ENCODE results near the gene RPS28. TPM values are rescaled to one million over a fixed set of nuclear protein-coding genes. Genes with fewer than 3 reads are reported as not detected.
"Not testable (repeated sequence)": the region's sequence is repeated elsewhere in the genome, so short reads cannot be mapped to it uniquely, and the experiment has no call there.

Gene RPS28
- polyA plus RNA-seq, 4 donors = 334 to 594 (median 374) TPM

DNA sequence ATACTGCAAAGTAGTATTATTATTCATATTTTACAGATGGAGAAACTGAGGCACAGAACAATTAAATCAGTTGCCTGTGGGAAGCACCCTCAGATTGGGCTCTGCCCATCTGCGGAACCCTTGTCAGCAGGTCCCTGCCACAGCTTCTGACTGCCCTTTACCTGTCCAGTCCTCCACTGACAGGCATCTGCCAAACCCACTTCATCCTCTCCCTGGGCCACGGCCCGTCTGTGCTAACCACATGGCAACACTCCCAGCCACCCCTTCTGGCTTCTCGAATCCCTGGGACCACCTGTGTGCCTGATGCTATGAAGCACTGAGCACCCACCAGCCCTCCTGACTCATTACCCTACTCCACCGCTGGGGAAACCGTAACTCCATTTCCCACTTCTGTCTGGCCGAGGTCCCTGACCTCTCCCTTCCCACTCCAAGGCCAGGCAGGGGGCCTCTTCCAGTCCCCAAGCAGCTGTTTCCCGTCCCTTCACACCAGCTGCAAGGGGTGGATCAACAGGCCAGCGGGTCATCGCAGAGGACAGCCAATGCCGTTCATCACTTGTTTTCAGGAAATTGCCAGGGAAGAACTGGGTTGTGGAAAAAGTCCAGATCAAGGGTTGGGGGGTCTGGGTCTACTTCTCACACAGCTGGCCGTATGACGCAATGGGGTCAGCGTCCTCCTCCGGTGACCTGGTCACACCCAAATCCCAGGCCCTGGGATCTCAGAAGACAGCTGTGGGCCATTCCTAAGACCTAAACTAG lies 19.2 kb downstream of the RPS28 start:
- no peak for DNase-seq (ENCODE audit: low read depth in 4 of 4, low spot score in 3 of 4)

DNA sequence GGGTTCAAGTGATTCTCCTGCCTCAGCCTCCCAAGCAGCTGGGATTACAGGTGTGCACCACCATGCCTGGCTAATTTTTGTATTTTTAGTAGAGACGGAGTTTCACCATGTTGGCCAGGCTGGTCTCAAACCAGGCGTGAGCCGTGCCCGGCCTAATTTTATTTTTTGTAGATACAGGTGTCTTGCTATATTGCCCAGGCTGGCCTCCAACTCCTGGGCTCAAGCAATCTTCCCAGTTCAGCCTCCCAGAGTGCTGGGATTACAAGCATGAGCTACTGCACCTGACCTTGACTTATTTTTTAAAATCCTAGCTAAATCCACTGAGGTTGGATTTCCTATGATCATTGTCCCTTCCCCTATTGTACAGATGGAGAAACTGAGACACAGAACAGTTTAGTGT lies 20.2 kb downstream of the RPS28 start:
- not testable (repeated sequence) for DNase-seq (ENCODE audit: low read depth in 4 of 4, low spot score in 3 of 4)

DNA sequence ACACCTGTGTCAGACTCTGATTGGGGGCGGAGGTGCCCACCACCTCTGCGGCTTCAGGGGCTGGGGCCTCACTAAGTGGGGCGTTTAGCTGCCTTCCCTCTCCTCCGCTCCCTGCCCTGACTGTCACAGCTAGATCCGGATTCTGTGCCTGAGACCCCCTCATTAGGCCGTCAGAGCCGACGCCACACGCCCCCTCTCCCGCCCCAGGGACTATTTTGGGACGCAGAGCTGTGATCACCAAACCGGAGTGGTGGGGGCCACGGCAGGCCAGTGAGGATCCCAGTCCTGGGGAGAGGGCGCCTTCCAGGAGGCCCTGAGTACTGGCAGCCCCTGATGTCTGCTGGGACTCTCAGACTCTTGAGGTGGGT lies 21.0 kb downstream of the RPS28 start:
- DNase-seq (ENCODE audit: low read depth in 4 of 4, low spot score in 3 of 4) = no peak

DNA sequence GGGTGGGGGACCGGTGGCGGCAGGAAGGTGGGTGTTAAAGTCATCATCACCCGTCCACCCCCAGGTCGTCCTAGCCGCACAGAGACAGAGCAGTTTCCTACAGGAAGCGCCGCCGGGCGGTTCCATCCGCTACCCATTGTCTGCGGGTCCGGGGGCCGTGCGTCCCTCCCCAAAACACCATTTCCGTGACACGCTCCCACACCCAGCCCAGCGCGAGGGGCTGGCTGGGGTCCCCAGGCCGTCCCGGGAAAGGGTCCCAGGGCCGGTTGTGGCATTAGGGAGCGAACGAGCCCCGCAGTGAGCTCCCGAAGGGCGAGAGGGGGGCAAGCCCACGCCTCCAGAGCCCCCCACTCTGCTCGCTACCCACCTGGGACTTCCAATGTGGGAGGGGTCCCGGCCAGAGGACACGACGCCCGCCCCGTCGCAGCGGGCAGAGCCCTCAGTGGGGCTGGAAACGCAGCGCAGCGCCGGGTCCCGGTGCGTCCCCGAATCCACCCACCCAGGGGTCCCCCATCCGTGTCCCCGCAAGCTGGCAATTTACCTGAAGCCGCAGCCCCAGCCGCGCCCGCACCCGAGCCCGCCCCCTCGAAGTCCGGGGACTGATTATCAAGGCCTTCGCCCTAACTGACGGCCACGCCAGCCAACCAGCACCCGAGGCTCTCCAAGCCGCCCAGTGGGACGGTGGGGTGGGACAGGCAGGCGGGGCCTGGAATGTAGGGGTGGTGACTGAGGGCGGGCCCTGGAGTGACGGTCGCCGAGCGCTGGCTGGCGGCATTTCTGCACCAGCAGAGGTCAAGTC lies 21.6 kb downstream of the RPS28 start, which contains the start of gene KANK3:
Gene KANK3 (minus strand): TSS at position 579 of the 799 bp plus-strand sequence. CDS start 5,434 bp downstream, outside the sequence.
- peak in 3 of 4 donors; percentile 81 to 89 (median 81) for DNase-seq (ENCODE audit: low read depth in 4 of 4, low spot score in 3 of 4)

DNA sequence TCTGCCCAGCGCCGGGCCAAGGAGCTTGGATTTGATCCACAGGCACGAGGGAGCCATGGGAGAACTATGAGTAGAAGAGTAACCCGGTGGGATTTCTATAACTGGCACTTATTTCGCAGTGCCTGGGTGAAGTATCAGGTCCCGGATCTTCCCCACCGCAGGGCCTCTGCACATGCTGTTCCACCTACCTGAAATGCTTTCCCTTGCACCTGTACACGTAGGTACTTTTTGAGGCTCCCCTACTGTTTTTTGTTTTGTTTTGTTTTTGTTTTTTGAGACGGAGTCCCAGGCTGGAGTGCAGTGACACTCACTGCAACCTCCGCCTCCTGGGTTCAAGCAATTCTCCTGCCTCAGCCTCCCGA lies 22.2 kb downstream of the RPS28 start:
- DNase-seq (ENCODE audit: low read depth in 4 of 4, low spot score in 3 of 4) = no peak

GRCh38 chr19:8349629-8350372 lies 28.5 kb downstream of the RPS28 start:
- DNase-seq (ENCODE audit: low read depth in 4 of 4, low spot score in 3 of 4) = not testable (repeated sequence)

GRCh38 chr19:8352134-8352827 lies 31.0 kb downstream of the RPS28 start:
- peak in 1 of 4 donors; percentile 36 for DNase-seq (ENCODE audit: low read depth in 4 of 4, low spot score in 3 of 4)

GRCh38 chr19:8352845-8353244 lies 31.5 kb downstream of the RPS28 start:
- not testable (repeated sequence) for DNase-seq (ENCODE audit: low read depth in 4 of 4, low spot score in 3 of 4)

- no peak for DNase-seq (ENCODE audit: low read depth in 4 of 4, low spot score in 3 of 4)
These were observed 34.5 kb downstream of the RPS28 start for GRCh38 chr19:8355631-8356402.

GRCh38 chr19:8357007-8357521 lies 35.8 kb downstream of the RPS28 start:
- DNase-seq (ENCODE audit: low read depth in 4 of 4, low spot score in 3 of 4) = no peak

DNA sequence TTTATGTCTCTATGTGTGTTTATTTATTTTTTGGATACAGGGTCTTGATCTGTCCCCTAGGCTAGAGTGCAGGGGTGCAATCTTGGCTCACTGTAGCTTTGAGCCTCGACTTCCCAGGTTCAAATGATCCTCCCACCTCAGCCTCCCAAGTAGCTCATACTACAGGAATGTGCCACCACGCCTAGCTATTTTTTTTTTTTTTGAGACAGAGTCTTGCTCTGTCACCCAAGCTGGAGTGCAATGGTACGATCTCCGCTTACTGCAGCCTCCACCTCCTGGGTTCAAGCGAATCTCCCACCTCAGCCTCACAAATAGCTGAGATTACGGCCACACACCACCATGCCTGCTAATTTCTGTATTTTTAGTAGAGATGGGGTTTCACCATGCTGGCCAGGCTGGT lies 37.7 kb downstream of the RPS28 start:
- DNase-seq (ENCODE audit: low read depth in 4 of 4, low spot score in 3 of 4) = no peak

DNA sequence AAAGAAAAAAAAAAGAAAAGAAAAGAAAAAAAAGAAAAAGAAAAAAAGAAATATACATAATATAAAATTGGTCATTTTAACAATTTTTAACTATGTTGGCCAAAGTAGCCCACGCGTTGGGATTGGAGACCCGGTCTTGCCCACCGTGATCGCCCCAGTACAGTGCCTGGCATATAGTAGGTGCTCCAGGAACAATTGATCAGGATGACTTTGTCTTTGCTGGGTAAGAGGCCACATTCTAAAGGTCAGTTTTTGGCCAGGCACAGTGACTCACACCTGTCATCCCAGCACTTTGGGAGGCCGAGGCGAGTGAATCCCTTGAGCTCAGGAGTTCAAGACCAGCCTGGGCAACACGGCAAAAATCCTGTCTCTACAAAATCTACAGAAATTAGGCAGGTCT lies 38.9 kb downstream of the RPS28 start:
- no peak for DNase-seq (ENCODE audit: low read depth in 4 of 4, low spot score in 3 of 4)

DNA sequence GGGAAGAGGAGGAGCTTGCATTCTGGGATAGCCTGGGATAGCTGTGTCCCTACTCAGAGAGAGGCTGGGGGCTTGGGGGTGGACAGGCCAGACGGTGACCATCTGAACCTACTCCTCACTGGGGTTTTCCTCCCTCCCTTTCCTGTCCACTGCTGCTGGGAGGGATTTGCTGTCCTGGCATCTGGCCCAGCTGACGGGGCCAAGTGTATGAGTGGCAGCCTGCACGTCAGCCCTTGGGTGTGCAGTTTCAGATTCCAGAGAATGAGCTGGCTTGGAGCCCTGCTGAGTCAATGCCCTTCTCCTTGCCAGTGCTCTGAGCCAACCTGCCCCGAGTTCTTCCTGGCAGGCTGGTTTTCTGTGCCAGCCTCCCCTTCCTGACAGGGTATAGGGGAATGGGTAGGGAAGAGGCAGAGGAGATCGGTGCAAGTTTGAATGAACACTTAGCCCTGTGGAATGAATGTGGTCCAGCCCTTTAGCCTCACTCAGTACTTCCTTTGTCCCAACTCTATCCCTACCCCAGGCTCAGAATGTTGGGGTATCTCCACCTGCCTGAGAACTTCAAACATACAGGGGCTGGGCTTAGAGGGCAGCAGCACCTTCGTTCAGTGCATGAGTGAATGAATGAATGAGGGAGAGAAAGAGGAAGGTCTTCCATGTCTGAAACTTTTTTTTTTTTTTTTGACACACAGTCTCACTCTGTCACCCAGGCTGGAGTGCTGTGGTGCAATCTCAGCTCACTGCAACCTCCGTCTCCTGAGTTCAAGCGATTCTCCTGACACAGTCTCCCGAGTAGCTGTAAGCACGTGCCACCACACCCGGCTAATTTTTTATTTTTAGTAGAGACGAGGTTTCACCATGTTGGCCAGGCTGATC lies 40.9 kb downstream of the RPS28 start:
- peak in 1 of 4 donors; percentile 72 for DNase-seq (ENCODE audit: low read depth in 4 of 4, low spot score in 3 of 4)

- DNase-seq (ENCODE audit: low read depth in 4 of 4, low spot score in 3 of 4) = no peak
These were observed 42.8 kb downstream of the RPS28 start, which contains the start of gene ANGPTL4 for GRCh38 chr19:8363803-8364771. ANGPTL4 (plus strand) TSS chr19:8364155; CDS start chr19:8364322, 167 bp downstream.

GRCh38 chr19:8366121-8366581 lies 44.9 kb downstream of the RPS28 start:
- DNase-seq (ENCODE audit: low read depth in 4 of 4, low spot score in 3 of 4) = no peak

DNA sequence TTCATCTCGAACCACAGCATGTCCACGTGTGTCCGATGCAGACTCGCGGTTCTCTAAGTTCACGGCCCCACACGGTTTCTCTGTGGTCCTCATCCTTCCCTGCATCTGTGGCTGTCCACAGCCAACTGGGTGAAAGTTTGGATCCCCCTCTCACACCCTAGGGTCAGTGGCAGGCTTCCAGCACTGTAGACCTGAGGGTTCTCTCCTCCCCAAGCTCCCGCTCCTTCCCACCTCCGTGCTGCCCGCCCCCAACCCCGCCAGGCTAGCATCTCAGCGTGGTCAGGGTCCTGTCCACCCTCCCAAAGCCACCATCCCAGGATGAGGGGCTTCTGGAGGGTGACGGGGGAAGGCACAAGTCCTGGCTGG lies 45.6 kb downstream of the RPS28 start:
- DNase-seq (ENCODE audit: low read depth in 4 of 4, low spot score in 3 of 4) = no peak

- peak in 3 of 4 donors; percentile 78 to 88 (median 87) for DNase-seq (ENCODE audit: low read depth in 4 of 4, low spot score in 3 of 4)
These were observed 46.2 kb downstream of the RPS28 start for GRCh38 chr19:8367327-8368001.
